Erythroblast (primary cell): ENCODE measurements around the gene TUBB.

Experiments
- GATA1 ChIP-seq: IDR thresholded peaks from 2 replicates; pipeline ENCODE4 v1.6.1; 2011; ENCODE audit warnings: low read depth, mild to moderate bottlenecking, control low read depth, low read length, moderate library complexity
- POLR2A ChIP-seq: IDR thresholded peaks from 2 replicates; pipeline ENCODE4 v1.6.1; 2011; ENCODE audit warnings: mild to moderate bottlenecking, low read length

GRCh38 chr6:30726506-30727413 is 6.6 kb downstream of the TUBB start:
- TF ChIP-seq POLR2A (peak; percentile 20), GATA1 (no peak)
